AG10803 (cell line): ENCODE measurements around the gene CPPED1.

Experiments
- DNase-seq: peaks from one replicate; pipeline ENCODE4 v3.0.0; 2010; ENCODE audit warnings: low read depth
- H3K4me3 ChIP-seq: 2 replicates; pipeline ENCODE4 v1.5.1; 2011; ENCODE audit warnings: mild to moderate bottlenecking, low read length, control low read depth
- TF ChIP-seq, protein P1 (sequence below): conservative IDR thresholded peaks from 2 replicates; pipeline ENCODE4 v1.5.1; 2011; ENCODE audit warnings: mild to moderate bottlenecking, low read length, control low read depth, inconsistent platforms

Gene CPPED1

DNA sequence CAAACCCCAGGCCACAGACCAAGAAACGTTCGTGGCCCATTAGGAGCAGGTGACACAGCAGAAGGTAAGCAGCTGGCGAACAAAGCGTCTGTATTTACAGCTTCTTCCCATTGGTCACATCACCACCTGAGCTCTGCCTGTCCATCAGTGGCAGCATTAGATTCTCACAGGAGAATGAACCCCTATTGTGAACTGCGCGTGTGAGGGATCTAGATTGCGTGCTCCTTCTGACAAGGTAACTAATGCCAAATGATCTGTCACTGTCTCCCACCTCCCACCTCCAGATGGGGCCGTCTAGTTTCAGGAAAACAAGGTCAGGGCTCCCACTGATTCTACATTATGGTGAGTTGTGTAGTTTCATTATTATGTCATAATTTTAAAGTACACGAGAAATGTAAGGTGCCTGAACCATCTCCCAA, 186.3 kb downstream of the CPPED1 start:
- DNase-seq, result no peak
- TF ChIP-seq, protein P1, sequence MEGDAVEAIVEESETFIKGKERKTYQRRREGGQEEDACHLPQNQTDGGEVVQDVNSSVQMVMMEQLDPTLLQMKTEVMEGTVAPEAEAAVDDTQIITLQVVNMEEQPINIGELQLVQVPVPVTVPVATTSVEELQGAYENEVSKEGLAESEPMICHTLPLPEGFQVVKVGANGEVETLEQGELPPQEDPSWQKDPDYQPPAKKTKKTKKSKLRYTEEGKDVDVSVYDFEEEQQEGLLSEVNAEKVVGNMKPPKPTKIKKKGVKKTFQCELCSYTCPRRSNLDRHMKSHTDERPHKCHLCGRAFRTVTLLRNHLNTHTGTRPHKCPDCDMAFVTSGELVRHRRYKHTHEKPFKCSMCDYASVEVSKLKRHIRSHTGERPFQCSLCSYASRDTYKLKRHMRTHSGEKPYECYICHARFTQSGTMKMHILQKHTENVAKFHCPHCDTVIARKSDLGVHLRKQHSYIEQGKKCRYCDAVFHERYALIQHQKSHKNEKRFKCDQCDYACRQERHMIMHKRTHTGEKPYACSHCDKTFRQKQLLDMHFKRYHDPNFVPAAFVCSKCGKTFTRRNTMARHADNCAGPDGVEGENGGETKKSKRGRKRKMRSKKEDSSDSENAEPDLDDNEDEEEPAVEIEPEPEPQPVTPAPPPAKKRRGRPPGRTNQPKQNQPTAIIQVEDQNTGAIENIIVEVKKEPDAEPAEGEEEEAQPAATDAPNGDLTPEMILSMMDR, result no peak
- H3K4me3 ChIP-seq, result no peak overlapping the region

DNA sequence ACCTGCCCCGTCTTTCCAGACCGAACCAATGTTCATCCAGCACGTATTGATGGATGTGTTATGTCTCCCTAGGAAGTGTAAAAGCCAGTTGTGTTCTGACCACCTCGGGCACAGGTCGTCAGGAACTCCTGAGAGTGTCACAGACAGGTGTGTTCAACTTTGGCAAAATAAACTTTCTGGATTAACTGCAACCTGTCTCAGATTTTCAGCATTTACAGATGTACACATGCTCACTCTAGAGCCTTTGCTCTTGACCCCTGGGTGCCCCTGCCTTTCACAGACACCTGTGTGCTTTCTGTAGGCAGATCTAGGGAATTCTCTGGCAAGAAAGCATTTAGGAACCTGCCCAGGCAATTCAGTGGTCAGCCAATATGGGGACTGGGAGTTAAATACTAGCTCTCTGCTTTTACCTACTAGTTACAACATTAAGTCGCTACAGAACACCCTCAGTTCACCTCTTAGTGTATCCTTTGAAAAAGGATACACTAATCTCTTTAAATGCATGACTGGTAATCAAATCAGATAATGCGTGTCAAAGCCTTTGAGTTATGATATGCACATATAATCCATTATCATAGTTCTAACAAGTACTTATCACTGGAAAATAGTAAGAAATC, 188.9 kb downstream of the CPPED1 start:
- no peak for DNase-seq
- TF ChIP-seq, protein P1, result no peak
- H3K4me3 ChIP-seq, result no peak overlapping the region

DNA sequence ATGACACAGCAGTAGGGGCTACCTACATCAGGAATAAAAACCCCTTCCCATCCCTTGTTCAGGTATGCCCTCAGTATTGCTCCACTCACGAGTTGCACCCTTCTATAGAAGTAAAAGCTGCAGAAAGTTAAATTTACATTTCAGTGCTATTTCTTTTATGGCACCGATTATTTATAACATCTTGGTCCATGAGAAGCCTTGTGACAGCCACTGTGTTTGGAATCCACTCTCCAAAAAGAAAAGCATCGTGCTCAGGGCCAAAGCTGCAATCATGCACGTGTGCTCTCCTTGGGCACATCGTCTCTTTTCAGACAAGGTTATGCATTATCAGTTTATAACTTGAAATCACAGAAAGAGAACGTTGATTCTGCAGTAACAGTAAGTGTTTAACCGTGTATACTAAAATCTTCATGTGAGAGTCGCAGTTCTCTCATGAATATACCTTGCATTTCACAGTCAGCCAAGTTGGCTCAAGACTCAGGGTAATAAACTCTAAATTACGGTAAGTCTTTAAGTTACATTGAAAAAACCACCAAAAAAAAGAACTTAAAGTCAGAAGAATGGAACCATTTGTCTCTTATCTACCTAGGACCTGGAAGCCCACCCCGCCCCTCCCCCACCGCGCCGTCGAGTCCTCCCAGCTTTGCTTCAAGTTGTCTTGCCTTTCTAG, 189.6 kb downstream of the CPPED1 start:
- TF ChIP-seq, protein P1, result no peak
- no peak for DNase-seq
- no peak overlapping the region for H3K4me3 ChIP-seq

DNA sequence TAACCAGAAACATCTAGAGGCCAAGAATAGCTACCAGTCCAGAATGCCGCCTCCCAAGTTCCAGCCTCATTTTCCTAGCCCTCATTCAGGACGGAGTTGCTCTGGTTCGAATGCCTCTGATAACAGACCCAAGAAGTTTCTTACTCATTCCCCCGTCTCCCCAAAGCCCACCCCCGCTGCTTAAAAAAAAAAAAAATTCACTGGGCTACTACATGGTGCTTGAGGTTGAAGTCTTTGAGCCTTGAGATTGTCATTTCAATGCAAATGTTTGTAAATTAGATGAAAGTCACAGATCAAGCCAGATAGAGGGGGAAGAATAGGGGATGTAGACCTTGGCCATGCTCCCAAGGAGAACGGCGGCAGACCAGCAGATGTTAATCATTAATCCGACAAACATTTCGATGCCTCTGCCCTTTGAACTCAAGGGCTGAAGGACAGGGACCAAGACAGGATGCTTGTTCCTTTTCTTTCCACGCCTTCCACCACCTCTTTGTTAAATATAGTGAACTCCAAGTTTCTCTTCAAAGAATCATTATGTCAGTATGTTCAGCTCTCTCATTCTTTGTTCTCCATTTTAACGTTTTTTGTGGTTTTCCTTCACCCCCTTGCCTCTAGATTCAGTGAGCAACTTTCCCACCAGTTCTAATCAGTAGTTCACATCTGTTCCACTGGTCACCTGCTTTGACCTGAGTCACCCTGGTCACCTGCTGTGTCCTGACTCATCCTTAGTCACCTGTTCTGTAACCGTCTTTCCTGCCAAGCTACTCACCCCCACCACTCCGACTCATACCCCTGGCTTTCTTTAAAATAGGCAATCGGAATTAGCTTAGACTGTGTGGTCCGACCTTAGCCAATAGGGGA, 190.3 kb downstream of the CPPED1 start:
- TF ChIP-seq, protein P1, result no peak
- DNase-seq, result peak; percentile 12
- no peak overlapping the region for H3K4me3 ChIP-seq

DNA sequence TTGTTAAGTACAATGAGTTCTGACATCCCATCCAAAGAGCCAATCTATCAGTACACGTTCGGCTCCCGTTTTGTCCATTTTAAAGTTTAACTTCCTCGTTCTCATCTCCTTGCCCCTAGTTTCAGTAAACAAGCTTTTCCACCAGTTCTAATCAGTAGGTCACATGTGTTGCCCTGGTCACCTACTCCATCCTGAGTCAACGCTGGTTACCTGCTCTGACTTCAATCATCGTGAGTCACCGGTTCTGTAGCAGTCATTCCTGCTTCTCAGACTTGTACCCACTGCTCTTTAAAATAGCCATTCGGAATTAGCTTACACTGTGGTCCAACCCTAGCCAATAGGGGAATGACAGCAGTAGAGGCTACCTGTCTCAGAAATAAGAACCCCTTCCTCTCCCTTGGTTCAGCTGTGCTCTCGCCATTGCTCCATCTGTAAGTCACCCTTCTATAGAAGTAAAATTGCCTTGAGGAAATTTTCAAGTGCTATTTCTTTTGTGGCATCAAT, 191.0 kb downstream of the CPPED1 start:
- DNase-seq, result no peak
- H3K4me3 ChIP-seq, result no peak overlapping the region
- TF ChIP-seq, protein P1, result no peak

DNA sequence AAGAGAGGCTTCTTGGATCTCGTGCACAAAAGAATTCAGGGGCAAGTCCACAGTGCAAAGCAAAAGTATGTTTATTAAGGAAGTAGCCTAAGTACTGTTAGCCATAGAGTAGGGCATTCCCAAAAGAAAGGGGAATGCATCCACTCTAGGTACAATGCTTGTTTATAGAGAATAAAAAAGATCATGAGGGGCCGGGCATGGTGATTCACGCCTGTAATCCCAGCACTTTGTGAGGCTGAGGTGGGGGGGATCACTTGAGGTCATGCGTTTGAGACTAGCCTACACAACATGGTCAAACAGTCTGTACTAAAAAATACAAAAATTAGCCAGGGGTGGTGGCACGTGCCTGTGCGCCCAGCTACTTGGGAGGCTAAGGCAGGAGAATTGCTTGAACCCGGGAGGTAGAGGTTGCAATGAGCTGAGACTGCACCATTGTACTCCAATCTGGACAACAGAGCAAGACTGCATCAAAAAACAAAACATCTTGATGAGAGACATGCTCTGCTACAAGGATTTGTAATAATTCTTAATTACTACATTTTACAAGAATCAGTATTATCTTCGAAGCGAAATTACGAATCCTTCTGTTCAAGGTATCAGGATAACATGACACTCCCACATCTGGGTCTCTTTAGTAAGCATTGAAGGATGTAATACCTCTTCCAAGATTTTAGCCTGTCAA, 191.6 kb downstream of the CPPED1 start:
- TF ChIP-seq, protein P1, result no peak
- H3K4me3 ChIP-seq, result no peak overlapping the region
- DNase-seq, result no peak
